Vagina (tissue), 2 donors: ENCODE results near the gene DSTYK.

ENCODE experiments used
- POLR2AphosphoS5 ChIP-seq, 2 donors: sonication (generic); formaldehyde crosslinking; IDR thresholded peaks; one replicate each; pipeline ENCODE4 v1.9.0; 2017; ENCODE audit warnings: antibody characterized with exemption in 2 of 2, mild to moderate bottlenecking in 2 of 2, low read depth in 1 of 2; ENCODE audit not compliant: insufficient read depth in 1 of 2
- TF ChIP-seq, protein P1 (sequence below), 3 experiments: fragments of 450-650 bp in 2 of 3; fragments of 200-600 bp in 1 of 3; sonication (generic) in 1 of 3; IDR thresholded peaks; one replicate each; pipeline ENCODE4 v1.5.1; 2017 to 2019; ENCODE audit warnings: antibody characterized with exemption in 3 of 3, mild to moderate bottlenecking in 2 of 3, moderate library complexity in 2 of 3

- no peak for TF ChIP-seq POLR2AphosphoS5 (IDR thresholded peaks at IDR 0.05; ENCODE audit: insufficient read depth in 1 of 2, low read depth in 1 of 2)
- TF ChIP-seq, protein P1, sequence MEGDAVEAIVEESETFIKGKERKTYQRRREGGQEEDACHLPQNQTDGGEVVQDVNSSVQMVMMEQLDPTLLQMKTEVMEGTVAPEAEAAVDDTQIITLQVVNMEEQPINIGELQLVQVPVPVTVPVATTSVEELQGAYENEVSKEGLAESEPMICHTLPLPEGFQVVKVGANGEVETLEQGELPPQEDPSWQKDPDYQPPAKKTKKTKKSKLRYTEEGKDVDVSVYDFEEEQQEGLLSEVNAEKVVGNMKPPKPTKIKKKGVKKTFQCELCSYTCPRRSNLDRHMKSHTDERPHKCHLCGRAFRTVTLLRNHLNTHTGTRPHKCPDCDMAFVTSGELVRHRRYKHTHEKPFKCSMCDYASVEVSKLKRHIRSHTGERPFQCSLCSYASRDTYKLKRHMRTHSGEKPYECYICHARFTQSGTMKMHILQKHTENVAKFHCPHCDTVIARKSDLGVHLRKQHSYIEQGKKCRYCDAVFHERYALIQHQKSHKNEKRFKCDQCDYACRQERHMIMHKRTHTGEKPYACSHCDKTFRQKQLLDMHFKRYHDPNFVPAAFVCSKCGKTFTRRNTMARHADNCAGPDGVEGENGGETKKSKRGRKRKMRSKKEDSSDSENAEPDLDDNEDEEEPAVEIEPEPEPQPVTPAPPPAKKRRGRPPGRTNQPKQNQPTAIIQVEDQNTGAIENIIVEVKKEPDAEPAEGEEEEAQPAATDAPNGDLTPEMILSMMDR (IDR thresholded peaks at IDR 0.05), result no peak
Measured at GRCh38 chr1:205199931-205200299, 11.6 kb downstream of the DSTYK start.
